Activated naive CD4-positive, alpha-beta T cell treated with anti-CD3 and anti-CD28 coated beads, Interleukin-2, amount 10 ng/mL, durations not matched to agents 7 days and 5 days (primary cell): ENCODE data around the gene ADCY3.

Experiments used
- CTCF ChIA-PET: fragments of 350-600 bp; sonication (Branson Sonifier 250); formaldehyde crosslinking; loops from one replicate; lab custom pipeline; 2021; ENCODE audit warnings: antibody characterized with exemption; lab: Charles Lee
- DNase-seq: peaks from one replicate; pipeline ENCODE4 v3.0.0-alpha.2; 2020
- H3K27ac Mint-ChIP-seq: one replicate; pipeline ENCODE4 v1.8.0; 2021; ENCODE audit warnings: mild to moderate bottlenecking, moderate library complexity, mixed read lengths
- H3K27me3 Mint-ChIP-seq: one replicate; pipeline ENCODE4 v1.8.0; 2021; ENCODE audit warnings: mild to moderate bottlenecking, mixed read lengths
- H3K36me3 Mint-ChIP-seq: one replicate; pipeline ENCODE4 v1.8.0; 2021; ENCODE audit warnings: mixed read lengths
- H3K4me1 Mint-ChIP-seq: one replicate; pipeline ENCODE4 v1.8.0; 2021; ENCODE audit warnings: mixed read lengths
- H3K4me3 Mint-ChIP-seq: one replicate; pipeline ENCODE4 v1.8.0; 2021; ENCODE audit warnings: mild to moderate bottlenecking, moderate library complexity, mixed read lengths
- H3K9me3 Mint-ChIP-seq: one replicate; pipeline ENCODE4 v1.8.0; 2021; ENCODE audit warnings: mixed read lengths

ADCY3 gene

GRCh38 chr2:24919506-24920097 is 435 bp downstream of the ADCY3 start:
- Mint-ChIP-seq H3K27me3 (peaks cover 23% of the 10 kb centered on the region), H3K9me3 (no peaks in the 10 kb centered on the region), H3K4me1 (peaks cover 37% of the 10 kb centered on the region), H3K36me3 (peaks cover 16% of the 10 kb centered on the region), H3K4me3 (peak overlapping the region; percentile 98), H3K27ac (peak overlapping the region; percentile 89)
- peak; percentile 45 for DNase-seq
- CTCF ChIA-PET, result no interaction called here

GRCh38 chr2:24919037-24919505 is 966 bp downstream of the ADCY3 start:
- peak overlapping the region; percentile 98 for H3K4me3 Mint-ChIP-seq
- H3K27ac Mint-ChIP-seq, result peak overlapping the region; percentile 89
- H3K27me3 Mint-ChIP-seq, result peaks cover 17% of the 10 kb centered on the region
- peaks cover 38% of the 10 kb centered on the region for H3K4me1 Mint-ChIP-seq
- DNase-seq, result peak; percentile 80
- no peaks in the 10 kb centered on the region for H3K9me3 Mint-ChIP-seq
- CTCF ChIA-PET, result interaction anchor here (1.0 kb wide), 1 partner anchor 509 kb away, joined by 3 read pairs; no protein-coding TSS in a partner anchor
- H3K36me3 Mint-ChIP-seq, result peaks cover 18% of the 10 kb centered on the region

GRCh38 chr2:24918326-24919036 is 1.6 kb downstream of the ADCY3 start:
- Mint-ChIP-seq H3K36me3 (peaks cover 19% of the 10 kb centered on the region), H3K4me3 (peak overlapping the region; percentile 98), H3K27me3 (peaks cover 12% of the 10 kb centered on the region), H3K9me3 (no peaks in the 10 kb centered on the region), H3K4me1 (peaks cover 38% of the 10 kb centered on the region), H3K27ac (peak overlapping the region; percentile 89)
- CTCF ChIA-PET, result interaction anchor here (1.0 kb wide), 1 partner anchor 508 kb away, joined by 3 read pairs; no protein-coding TSS in a partner anchor
- no peak for DNase-seq

- CTCF ChIA-PET, result interaction anchor here (1.0 kb wide), 1 partner anchor 508 kb away, joined by 3 read pairs; no protein-coding TSS in a partner anchor
- no peak for DNase-seq
- H3K4me3 Mint-ChIP-seq, result peak overlapping the region; percentile 98
- H3K9me3 Mint-ChIP-seq, result no peaks in the 10 kb centered on the region
- no peak overlapping the region for H3K27ac Mint-ChIP-seq
- peaks cover 24% of the 10 kb centered on the region for H3K36me3 Mint-ChIP-seq
- peaks cover 12% of the 10 kb centered on the region for H3K27me3 Mint-ChIP-seq
- peaks cover 38% of the 10 kb centered on the region for H3K4me1 Mint-ChIP-seq
Measured at GRCh38 chr2:24917731-24918325, 2.2 kb downstream of the ADCY3 start.

GRCh38 chr2:24917086-24917485 is 3.0 kb downstream of the ADCY3 start:
- CTCF ChIA-PET, result no interaction called here
- Mint-ChIP-seq H3K27ac (no peak overlapping the region), H3K4me3 (no peak overlapping the region), H3K27me3 (peaks cover 12% of the 10 kb centered on the region), H3K36me3 (peaks cover 25% of the 10 kb centered on the region), H3K4me1 (peaks cover 38% of the 10 kb centered on the region), H3K9me3 (no peaks in the 10 kb centered on the region)
- no peak for DNase-seq

GRCh38 chr2:24915796-24916195 is 4.2 kb downstream of the ADCY3 start:
- Mint-ChIP-seq H3K27me3 (peaks cover 12% of the 10 kb centered on the region), H3K4me1 (peaks cover 33% of the 10 kb centered on the region), H3K9me3 (no peaks in the 10 kb centered on the region), H3K27ac (no peak overlapping the region), H3K4me3 (no peak overlapping the region), H3K36me3 (peaks cover 32% of the 10 kb centered on the region)
- no peak for DNase-seq
- CTCF ChIA-PET, result interaction anchor here (0.7 kb wide), 1 partner anchor 241 kb away, joined by 3 read pairs; no protein-coding TSS in a partner anchor

GRCh38 chr2:24915175-24915574 is 4.9 kb downstream of the ADCY3 start:
- peaks cover 37% of the 10 kb centered on the region for H3K36me3 Mint-ChIP-seq
- peaks cover 12% of the 10 kb centered on the region for H3K27me3 Mint-ChIP-seq
- DNase-seq, result no peak
- H3K4me3 Mint-ChIP-seq, result no peak overlapping the region
- no peaks in the 10 kb centered on the region for H3K9me3 Mint-ChIP-seq
- H3K27ac Mint-ChIP-seq, result no peak overlapping the region
- peaks cover 31% of the 10 kb centered on the region for H3K4me1 Mint-ChIP-seq
- CTCF ChIA-PET, result interaction anchor here (0.7 kb wide), 1 partner anchor 240 kb away, joined by 3 read pairs; no protein-coding TSS in a partner anchor

GRCh38 chr2:24914713-24915112 is 5.3 kb downstream of the ADCY3 start:
- Mint-ChIP-seq H3K27ac (no peak overlapping the region), H3K4me3 (no peak overlapping the region), H3K36me3 (peaks cover 42% of the 10 kb centered on the region), H3K4me1 (peaks cover 31% of the 10 kb centered on the region), H3K27me3 (peaks cover 12% of the 10 kb centered on the region), H3K9me3 (no peaks in the 10 kb centered on the region)
- DNase-seq, result no peak
- CTCF ChIA-PET, result no interaction called here

- Mint-ChIP-seq H3K9me3 (no peaks in the 10 kb centered on the region), H3K36me3 (peaks cover 42% of the 10 kb centered on the region), H3K27me3 (peaks cover 8% of the 10 kb centered on the region), H3K4me3 (no peak overlapping the region), H3K4me1 (peaks cover 26% of the 10 kb centered on the region), H3K27ac (no peak overlapping the region)
- CTCF ChIA-PET, result no interaction called here
- DNase-seq, result no peak
Measured at GRCh38 chr2:24913911-24914310, 6.1 kb downstream of the ADCY3 start.

- CTCF ChIA-PET, result no interaction called here
- peaks cover 17% of the 10 kb centered on the region for H3K4me1 Mint-ChIP-seq
- H3K36me3 Mint-ChIP-seq, result peaks cover 41% of the 10 kb centered on the region
- no peak overlapping the region for H3K27ac Mint-ChIP-seq
- peaks cover 4% of the 10 kb centered on the region for H3K27me3 Mint-ChIP-seq
- no peaks in the 10 kb centered on the region for H3K9me3 Mint-ChIP-seq
- no peak overlapping the region for H3K4me3 Mint-ChIP-seq
- no peak for DNase-seq
Measured at GRCh38 chr2:24912986-24913385, 7.1 kb downstream of the ADCY3 start.

GRCh38 chr2:24912523-24912922 is 7.5 kb downstream of the ADCY3 start:
- no peak for DNase-seq
- peaks cover 12% of the 10 kb centered on the region for H3K4me1 Mint-ChIP-seq
- H3K27me3 Mint-ChIP-seq, result no peaks in the 10 kb centered on the region
- CTCF ChIA-PET, result no interaction called here
- H3K4me3 Mint-ChIP-seq, result no peak overlapping the region
- no peak overlapping the region for H3K27ac Mint-ChIP-seq
- H3K9me3 Mint-ChIP-seq, result no peaks in the 10 kb centered on the region
- peaks cover 37% of the 10 kb centered on the region for H3K36me3 Mint-ChIP-seq

GRCh38 chr2:24910245-24910644 is 9.8 kb downstream of the ADCY3 start:
- Mint-ChIP-seq H3K4me1 (peaks cover 5% of the 10 kb centered on the region), H3K4me3 (no peak overlapping the region), H3K36me3 (peaks cover 36% of the 10 kb centered on the region), H3K27ac (no peak overlapping the region), H3K27me3 (no peaks in the 10 kb centered on the region), H3K9me3 (no peaks in the 10 kb centered on the region)
- DNase-seq, result no peak
- CTCF ChIA-PET, result no interaction called here

GRCh38 chr2:24909555-24910177 is 10.4 kb downstream of the ADCY3 start:
- Mint-ChIP-seq H3K36me3 (peaks cover 36% of the 10 kb centered on the region), H3K9me3 (no peaks in the 10 kb centered on the region), H3K27me3 (no peaks in the 10 kb centered on the region), H3K27ac (no peak overlapping the region), H3K4me3 (no peak overlapping the region), H3K4me1 (peaks cover under 1% of the 10 kb centered on the region)
- no peak for DNase-seq
- CTCF ChIA-PET, result no interaction called here

- Mint-ChIP-seq H3K27ac (no peak overlapping the region), H3K27me3 (no peaks in the 10 kb centered on the region), H3K4me1 (no peaks in the 10 kb centered on the region), H3K36me3 (peaks cover 36% of the 10 kb centered on the region), H3K4me3 (no peak overlapping the region), H3K9me3 (no peaks in the 10 kb centered on the region)
- CTCF ChIA-PET, result interaction anchor here (0.8 to 1.3 kb wide), 2 partner anchors 90 to 295 kb away, joined by 3 to 4 read pairs; no protein-coding TSS in a partner anchor
- no peak for DNase-seq
Measured at GRCh38 chr2:24908461-24908901, 11.6 kb downstream of the ADCY3 start.
